GM21723 (cell line): ENCODE results near the gene ZGPAT.
"Not testable (repeated sequence)": the region's sequence is repeated elsewhere in the genome, so short reads cannot be mapped to it uniquely, and the experiment has no call there.

ENCODE experiments used
- ATAC-seq: cut with Tn5 transposase; IDR thresholded peaks from one replicate; pipeline ENCODE4 v1.9.1; 2021; ENCODE audit warnings: mild to moderate bottlenecking, moderate library complexity; ENCODE audit not compliant: unreplicated experiment

Gene ZGPAT

DNA sequence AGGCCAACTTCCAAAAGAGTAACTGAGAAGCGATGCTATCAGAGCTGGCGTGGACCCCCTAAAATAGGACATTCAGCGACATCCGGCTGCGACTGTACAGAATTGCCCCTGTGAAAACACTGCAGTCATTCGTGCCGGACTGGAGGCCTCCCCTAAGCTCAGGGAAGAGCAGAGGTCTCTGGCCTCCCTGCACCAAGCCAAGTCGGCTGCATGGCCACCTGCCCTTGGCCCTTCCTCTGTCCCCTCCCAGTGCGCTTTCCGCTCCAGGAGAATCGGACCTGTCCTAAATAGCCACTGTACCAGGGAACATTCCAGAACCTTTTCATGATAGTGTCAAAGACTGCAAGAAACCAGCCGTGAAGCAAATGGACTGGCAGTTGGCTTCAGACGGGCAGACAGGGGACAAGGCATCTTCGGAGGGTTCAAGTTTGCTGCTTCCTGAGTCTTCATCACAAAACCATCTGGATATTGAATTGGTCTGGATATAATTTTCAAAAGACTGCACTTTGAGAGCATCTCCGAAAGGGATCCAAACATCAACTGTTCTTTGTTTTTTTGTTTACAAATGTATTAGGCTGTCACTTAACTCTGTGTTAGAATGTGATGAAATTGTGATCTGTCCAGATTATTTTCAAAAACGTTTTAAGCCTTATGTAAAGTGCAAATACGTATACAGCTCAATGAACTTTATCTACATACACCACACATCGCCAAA lies 48.3 kb downstream of the ZGPAT start:
- ATAC-seq: no peak

DNA sequence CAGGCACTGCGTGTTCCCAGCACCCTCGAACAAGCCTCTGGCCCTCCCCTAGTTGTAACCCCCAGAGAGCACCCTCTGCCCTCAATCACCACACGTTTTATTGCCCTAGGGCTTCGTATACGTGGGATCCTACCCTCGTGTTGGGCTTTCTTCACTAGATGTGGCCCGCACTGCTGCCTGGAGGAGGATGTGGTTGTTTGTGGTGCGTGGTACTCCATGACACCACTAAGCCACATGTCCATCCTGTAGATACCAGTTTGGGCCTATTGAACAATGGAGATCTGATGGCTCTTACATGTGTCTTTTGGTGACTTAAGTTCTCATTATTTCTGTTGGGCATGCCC lies 48.8 kb downstream of the ZGPAT start:
- no peak for ATAC-seq

DNA sequence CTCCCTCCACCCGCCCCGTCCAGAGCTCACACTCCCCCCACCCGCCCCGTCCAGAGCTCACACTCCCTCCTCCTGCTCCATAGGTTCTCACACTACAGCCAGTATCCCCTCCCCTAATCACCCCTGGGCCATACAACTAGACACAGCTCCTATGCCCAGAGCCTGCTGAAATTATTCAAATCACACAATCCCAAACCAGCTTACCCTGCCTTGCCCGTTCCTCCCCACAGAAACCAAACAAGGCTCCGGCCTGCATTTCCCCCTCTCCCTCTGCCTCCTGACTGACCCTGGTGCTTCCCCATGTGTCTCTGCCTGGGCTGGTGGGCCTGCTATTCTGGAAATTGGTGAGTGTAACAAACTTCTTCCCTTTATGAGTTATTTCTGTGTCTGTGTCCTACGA lies 50.3 kb downstream of the ZGPAT start:
- no peak for ATAC-seq

DNA sequence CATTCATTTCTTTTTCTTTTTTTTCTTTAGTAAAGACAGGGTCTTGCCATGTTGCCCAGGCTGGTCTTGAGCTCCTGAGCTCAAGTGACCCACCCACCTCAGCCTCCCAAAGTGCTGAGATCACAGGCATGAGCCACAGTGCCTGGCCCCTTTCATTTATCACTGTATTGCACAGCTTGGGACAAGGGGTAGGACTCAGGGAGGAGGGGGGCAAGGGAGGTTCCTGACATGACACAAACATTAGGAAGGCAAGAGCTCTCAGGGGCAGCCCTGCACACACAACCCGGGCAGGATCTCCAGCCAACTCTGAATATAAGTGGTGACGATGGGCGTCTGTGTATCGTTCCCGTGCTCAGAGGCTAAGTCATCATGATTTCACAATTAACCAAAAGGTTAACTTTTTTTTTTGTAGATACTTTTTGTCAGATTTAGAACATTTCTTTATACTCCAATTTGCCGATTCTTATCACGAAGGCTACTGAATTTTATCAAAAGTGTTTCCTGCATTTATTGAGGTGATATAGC lies 51.6 kb downstream of the ZGPAT start:
- no peak for ATAC-seq

DNA sequence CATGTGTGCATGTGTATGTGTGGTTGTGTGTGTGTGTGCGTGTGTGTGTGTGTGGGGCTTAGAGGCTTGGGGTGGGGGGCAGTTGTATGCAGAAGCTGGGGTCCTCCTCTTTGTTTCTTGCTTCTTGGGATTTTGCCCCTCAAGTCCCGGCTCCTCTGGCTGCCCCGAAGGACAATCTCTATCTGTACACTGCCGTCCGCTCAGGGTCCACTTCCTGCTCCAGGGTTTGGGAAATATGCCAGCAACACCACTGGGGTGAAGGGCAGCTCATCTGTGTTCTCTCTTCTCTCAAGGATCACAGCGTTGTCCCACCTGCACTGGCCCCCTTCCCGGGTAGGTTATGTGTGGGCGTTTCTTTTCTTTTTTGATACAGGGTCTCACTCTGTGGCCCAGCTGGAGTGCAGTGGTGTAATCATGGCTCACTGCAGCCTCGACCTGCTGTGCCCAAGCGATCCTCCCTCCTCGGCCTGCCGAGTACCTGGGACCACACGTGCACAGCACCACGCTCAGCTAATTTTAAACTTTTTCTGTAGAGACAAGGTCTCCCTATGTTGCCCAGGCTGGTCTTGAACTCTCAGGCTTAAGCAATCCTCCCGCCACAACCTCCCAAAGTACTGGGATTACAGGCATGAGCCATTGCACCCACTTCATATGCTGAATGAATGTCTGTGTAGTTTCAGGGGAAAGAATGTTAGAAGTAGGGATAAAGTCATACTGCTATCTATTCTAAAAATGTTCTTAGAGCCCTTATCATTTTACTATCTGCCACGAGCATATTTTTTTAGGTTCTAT lies 57.4 kb downstream of the ZGPAT start:
- ATAC-seq: no peak

DNA sequence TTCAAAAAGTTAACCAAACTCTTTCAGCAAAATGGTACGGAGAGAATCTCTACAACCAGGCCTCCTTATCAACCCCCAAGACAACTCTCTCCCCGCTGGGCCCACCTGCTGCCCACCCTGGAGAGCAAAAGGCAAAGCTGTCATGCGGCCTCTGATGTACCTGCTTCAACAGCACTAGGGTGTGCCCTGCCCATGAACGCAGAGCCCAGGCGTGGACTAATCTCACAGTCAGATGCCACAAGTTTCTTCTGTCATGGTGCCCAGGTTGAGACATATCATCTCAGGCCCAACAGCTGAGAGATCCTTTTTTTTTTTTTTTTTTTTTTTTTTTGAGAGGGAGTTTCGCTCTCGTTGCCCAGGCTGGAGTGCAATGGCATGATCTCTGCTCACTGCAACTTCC lies 58.1 kb downstream of the ZGPAT start:
- no peak for ATAC-seq

DNA sequence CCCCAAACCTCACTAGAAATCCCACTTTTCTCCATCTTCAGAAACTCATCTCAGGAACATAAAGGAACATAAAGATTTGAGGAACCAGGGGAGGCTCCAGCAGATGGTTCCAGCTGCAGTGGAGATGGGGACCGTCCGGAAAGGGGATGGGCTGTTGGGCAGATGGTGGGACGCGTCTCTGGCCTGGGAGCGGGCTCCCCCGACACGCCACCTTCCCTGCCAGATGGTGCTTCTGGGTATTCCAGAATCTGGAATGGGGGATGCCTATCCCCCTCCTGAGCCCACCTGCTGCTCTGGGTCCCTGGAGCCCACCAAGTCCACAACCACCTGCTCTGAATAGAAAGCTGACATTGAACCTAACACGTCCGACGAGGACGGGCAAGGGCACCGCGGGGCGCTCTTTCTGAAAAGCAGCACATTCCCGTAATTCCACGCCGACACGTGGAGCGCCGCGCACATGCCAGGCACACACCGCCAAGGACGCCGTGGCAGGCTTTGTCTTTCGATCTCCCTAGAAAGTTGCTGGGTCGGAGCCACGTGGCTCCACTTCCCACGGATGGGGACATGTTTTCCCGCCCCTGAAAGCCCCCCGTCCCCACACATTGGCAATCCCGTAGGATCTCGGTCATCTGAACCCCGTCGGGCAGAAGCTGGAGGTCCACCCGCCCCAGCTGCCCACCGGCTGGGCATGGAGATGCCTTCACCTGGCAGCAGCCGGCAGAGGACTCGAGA lies 59.0 kb downstream of the ZGPAT start:
- ATAC-seq: no peak

DNA sequence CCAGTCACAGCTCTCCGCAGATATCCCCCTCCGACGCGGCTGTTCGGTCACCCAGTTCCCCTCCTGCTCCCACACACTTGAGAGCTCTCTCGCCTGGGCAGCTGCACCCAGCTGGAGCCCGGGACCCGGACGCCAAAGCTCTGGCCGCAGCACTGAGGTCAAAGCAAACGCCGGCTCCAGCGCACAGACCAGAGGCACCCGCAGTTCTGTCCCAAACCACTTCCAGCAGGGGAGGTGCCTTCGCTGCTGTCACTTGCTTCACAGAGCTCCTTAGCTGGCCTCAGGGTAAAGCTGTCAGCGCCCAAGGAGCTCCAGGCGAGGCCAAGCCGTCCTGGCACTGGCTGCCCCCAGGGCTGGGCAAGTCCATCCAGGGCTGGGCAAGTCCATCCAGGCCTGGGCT lies 59.6 kb downstream of the ZGPAT start:
- no peak for ATAC-seq

DNA sequence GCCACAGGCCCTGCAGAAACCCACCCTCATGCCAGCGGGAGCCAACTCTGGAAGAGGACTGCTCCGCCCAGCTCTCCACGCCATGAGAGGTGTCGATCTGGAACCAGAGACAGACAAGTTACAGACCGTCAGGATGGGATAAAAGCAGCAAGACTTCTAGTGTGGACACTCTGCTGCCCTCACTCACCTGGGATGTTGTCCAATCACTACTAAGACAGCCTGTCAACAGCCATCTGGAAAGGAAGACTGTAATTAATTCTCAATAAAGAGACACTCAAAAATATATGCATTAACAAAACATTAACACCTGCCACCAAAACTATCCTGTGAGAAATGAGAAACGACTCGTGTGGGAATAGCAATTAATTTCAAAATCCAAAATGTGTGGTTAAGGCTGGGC lies 60.0 kb downstream of the ZGPAT start:
- ATAC-seq: no peak

DNA sequence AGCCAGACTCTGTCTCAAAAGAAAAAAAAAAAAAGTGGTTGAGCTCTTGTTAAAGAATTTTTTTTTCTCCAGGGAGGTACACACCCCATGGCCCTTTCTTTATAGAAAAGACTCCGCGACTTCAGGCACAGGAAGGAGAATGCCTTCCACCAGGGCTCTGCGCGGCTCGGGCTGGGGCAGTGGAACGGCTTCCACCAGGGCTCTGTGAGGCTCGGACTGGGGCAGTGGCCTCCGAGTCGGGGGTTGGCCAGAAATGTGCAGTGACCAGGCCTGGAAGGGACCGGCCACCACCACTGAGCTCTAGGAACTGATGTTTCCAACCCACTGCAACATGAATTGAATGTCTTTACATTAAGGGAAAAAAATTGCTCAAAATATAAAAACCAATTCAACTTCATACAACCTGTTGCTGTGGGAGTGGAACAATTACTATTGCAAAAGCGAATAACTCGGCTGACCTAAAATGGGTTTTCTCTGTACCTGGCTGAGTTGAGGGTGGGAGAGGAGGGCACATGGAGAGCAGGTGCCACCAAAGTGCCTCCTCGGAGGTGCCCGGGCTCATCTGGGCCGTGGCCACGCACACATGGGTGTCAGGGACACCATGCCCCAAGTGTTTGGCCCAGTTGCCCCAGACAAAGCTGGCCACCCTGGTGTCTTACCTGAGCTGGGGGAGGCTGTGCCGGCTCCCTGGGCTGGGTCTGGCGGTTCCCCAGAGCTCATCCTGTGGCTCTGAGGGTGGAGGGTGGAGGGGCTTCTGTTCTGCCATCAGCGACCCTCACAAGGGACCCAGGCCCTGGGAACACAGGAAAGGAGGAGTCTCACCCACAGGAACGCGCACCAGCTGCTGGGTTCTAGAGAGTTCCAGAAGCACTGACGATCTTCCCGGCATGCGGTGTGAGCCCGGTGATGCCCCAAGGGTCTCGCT lies 61.0 kb downstream of the ZGPAT start:
- no peak for ATAC-seq

DNA sequence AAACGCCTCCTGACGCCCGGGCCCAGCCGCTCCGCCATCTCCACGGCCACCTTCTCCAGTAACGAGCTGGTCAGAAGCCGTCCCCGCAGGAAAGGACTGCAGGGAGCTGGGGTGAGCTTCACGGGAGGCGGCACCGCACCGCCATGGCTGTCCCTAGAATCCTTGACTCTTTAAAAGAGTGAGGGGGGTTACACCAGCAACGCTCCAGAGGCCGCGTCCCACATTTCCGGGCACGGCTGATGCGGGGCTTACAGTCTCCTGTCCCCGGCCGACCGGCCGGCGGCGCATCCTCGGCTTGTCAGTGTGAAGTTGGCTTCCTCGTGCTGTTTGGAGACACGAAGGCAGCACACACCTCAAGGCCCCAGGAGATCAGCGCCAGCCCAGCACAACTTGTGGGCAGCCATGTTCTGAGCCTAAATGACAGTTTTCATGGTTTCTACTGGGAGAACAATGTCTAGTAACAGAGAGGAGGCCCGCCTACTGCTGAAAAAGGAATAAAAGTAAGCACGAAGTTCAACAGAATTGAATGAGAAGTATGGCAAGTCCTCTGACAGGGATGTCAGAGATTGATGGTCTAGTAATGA lies 62.1 kb downstream of the ZGPAT start:
- no peak for ATAC-seq

DNA sequence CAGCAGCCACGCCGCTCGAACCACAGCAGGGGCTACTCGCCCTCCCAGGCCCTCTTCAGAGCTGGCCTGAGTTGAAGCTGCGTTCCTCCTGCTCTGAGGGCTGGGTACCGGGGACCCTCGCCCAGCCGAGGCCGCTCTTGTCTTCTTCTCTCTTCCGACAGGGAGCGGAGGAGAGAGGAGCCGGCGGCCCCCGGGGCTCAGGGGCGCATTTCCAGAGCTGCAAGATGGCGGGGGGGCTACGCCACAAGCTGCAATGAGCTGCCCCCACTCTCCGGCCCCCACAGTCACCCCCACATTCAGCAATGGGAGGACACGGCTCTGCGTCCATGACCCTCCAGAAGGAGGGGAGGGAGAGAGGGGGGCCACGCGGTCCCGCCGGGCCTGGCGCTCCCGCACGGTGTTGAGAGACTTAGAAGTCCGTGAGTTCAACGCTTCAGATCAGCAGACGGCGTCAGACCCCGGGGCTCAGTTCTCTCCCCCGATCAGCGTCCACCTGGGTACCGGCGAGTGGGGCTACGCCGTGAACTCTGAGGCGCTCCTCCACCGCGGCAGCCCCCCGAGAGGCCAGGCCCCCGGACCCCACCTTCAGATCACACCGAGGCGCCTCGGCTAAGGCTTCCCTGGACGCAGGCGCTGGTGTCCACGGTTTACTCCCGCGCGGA lies 63.3 kb downstream of the ZGPAT start:
- no peak for ATAC-seq

DNA sequence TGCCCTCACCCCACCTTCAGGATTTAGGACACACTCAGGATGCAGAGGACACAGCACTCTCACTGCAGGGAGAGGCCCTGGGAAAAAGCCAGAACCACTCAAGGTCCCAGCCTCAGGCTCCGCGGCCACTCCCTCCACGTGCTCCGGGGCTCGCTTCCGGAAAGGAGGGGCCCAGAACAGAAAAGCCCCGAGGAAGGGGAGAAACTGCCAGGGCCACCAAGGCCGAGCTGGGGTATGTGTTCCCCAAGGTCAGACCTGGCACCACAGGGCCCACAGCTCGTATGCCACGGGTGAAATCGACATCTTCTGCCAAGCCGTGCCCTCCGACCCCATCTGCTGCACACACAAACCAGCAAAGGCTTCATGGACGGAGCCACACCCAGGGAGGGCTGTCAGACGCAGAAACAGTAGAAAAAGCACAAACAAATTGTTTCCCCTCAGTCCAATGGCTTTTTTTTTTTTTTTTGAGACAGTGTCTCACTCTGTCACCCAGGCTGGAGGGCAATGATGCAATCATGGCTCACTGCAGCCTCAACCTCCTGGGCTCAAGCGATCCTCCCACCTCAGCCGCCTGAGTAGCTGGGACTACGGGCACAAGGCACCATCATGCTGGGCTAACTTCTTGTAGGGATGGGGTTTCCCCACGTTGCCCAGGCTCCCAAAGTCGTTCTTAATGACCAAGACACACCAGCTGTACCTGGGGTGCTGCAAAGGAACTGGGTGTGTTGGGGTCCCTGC lies 65.1 kb downstream of the ZGPAT start:
- no peak for ATAC-seq

DNA sequence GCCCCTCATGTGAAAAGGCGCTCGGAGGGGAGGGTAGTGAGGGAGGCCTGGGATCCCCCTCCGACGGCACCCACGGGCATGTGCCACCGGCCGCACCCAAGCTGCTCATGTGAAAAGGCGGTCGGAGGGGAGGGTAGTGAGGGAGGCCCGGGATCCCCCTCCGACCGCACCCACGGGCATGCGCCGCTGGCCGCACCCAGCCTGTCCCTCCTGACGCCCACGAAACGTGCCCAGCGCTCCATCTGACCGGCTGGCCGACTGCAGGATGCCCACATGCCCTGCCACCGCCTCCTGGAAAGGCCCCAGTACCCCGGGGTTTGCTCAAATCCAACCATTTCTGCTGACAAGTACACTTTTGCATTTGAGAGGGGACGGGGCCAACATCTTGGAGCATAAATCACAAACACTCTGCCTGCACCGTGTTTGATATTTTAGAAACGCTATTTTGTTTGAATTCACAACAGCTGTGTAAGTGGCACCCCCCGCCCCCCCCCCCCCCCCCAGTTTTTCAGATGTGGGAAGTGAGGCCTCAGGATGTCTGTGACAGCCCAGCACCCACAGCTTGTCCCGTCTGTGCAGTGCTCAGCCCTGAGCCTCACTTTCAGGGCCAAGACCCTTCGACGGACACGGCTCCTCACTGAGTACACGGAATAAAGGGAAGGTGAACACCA lies 65.9 kb downstream of the ZGPAT start:
- no peak for ATAC-seq

DNA sequence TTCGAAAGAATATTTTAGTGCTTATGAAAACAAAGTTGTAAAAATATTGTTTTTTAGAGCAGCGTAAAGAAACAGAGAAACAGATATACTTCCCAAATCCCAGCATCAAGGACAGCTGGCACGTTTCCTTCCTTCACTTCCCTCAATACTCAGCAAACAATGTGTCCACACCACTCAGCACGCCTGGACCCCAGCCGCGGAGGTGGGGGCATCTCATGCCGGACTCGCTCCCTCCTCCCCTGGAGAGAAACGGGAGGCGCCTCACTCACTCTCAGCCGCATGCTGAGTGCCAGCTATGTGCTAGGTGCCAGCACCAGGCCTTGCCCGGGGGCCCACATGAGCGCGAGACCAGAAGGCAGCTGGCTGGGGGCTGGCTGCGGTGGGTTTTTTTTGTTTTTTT lies 66.5 kb downstream of the ZGPAT start:
- no peak for ATAC-seq

DNA sequence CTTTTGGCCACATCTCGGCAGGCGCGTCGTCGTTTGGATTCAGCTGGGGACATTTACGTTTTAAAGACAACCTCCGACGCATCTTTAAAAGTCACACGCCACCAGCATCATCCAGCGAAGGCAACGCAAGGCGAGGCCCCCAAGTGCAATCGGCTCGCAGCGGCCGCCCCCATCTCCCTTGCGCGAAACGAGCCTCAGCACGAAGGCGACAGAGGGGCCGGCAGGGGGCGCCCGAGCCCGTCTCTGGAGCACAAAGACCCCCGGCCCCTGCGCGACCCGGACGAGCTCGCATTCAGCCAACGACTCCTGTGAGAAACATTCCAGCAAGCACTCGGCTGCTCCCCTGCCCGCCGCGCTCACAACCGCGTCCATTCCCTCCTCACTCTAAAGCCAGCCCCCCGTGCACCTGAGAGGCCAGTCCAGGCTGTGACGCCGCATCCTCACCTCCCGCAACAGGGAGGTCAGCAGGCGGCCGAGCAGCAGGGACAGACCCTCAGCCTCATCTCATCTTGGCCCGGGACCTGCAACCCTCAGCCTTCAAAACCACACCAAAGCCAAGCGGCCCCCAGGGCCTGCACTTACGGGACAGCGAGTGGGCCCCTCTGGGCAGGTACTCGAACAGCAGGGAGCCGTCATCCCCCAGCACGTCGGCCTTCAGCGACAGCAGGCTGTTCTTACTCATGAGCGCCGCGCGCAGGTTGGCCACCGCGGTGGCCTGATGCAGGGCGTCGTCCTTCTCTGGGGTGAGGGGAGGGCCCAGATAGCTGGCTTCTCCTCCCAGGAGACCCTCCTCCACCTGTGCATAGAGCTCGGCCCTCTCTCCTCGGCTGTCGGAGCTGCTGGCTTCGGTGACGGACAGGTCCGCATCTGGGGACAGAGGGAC lies 67.5 kb downstream of the ZGPAT start:
- ATAC-seq: no peak

DNA sequence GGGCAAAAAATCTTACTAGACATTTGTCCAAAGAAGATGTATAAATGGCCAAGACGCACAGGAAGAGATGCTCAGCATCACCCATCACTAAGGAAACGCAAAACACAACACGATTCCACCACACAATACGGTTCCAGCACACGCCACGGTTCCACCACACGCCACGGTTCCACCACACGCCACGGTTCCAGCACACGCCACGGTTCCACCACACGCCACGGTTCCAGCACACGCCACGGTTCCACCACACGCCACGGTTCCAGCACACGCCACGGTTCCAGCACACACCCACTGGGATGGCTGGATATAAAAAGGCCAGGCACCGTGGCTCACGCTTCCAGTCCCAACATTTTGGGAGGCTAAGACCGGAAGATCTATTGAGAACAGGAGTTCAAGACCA lies 69.0 kb downstream of the ZGPAT start:
- not testable (repeated sequence) for ATAC-seq

DNA sequence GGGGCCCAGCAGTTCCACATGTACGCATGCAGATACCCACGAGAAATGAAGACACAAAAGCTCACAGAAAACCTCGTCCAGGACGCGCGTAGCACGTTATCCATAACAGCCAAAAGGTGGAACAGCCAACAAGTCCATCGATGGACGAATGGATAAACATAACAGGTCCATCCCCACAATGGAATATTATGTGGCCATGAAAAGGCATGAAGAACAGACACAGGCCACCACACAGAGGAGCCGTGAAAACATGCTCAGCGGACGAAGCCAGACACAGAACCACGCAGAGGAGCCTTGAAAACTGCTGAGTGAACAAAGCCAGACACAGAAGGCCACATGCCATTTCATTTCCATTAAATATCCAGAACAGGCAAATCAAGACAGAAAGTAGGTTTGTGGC lies 69.8 kb downstream of the ZGPAT start:
- ATAC-seq: no peak
